GM18873 (cell line): Measurements from ENCODE around the gene GFOD2.
"Not testable (repeated sequence)": the region's sequence is repeated elsewhere in the genome, so short reads cannot be mapped to it uniquely, and the experiment has no call there.

Source experiments
- ATAC-seq: cut with Tn5 transposase; IDR thresholded peaks from one replicate; pipeline ENCODE4 v1.9.1; 2021; ENCODE audit warnings: mild to moderate bottlenecking, moderate library complexity, moderate number of reproducible peaks; ENCODE audit not compliant: unreplicated experiment, low FRiP score

Gene GFOD2, protein sequence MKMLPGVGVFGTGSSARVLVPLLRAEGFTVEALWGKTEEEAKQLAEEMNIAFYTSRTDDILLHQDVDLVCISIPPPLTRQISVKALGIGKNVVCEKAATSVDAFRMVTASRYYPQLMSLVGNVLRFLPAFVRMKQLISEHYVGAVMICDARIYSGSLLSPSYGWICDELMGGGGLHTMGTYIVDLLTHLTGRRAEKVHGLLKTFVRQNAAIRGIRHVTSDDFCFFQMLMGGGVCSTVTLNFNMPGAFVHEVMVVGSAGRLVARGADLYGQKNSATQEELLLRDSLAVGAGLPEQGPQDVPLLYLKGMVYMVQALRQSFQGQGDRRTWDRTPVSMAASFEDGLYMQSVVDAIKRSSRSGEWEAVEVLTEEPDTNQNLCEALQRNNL

GRCh38 chr16:67719048-67719777 is at the start of gene GFOD2:
GFOD2 (minus strand) TSS chr16:67719316; CDS start chr16:67685715, 33,601 bp downstream.
- peak; percentile 76 for ATAC-seq

DNA sequence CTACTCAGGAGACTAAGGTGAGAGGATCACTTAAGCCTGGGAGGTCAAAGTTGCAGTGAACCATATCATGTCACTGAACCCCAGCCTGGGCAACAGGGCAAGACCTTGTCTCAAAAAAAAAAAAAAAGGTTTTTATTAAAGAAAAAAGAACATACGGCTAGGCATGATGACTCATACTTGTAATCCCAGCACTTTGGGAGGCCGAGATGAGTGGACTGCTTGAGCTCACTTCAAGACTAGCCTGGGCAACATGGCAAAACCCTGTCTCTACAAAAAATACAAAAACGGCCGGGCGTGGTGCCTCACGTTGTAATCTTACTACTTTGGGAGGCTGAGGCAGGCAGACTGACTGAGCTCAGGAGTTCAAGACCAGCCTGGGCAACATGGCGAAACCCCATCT is 48.8 kb upstream of the GFOD2 start:
- ATAC-seq: no peak

- no peak for ATAC-seq
Observed at GRCh38 chr16:67766291-67766690, 47.2 kb upstream of the GFOD2 start.

- no peak for ATAC-seq
Observed at GRCh38 chr16:67764158-67764667, 45.1 kb upstream of the GFOD2 start.

DNA sequence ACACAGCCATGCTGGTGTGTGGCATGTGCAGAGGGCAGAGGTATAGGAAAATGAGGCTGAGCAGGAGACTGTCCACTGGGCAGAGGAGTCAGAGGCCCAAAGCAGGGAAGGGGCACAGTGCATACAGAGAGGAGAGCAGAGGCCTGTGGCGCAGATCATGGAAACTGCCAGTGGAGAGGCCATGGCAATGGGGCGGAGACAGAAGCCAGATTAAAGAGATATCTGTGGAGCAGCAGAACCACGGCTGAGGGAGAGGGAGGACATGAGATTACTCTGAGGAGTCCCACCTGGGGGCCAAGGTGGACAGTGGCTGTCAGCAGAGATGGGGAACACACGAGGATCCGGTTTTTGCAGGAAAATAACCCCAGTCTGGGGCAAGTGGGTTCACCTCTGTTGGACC is 44.0 kb upstream of the GFOD2 start:
- no peak for ATAC-seq

- ATAC-seq: no peak
Observed at GRCh38 chr16:67762385-67762784, 43.3 kb upstream of the GFOD2 start.

DNA sequence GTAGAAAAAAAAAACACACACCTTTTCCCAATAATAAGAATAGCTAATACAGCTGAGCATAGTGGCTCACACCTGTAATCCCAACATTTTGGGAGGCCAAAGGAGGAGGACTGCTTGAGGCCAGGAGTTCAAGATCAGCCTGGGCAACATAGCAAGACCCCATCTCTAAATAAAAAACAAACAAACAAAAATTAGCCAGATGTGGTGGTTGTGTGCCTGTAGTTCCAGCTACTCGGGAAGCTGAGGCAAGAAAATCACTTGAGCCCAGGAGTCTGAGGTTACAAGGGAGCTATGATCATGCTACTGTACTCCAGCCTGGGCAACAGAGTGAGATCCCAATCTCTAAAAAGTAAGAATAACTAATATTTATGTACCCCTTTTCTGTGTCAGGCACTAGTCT is 42.8 kb upstream of the GFOD2 start:
- no peak for ATAC-seq

GRCh38 chr16:67760956-67761230 is 41.8 kb upstream of the GFOD2 start:
- no peak for ATAC-seq

- no peak for ATAC-seq
Observed at GRCh38 chr16:67760206-67760955, 41.3 kb upstream of the GFOD2 start.

GRCh38 chr16:67758966-67759365 is 39.9 kb upstream of the GFOD2 start:
- ATAC-seq: no peak

- no peak for ATAC-seq
Observed at GRCh38 chr16:67758006-67758405, 38.9 kb upstream of the GFOD2 start.

- ATAC-seq: no peak
Observed at GRCh38 chr16:67752641-67753040, 33.5 kb upstream of the GFOD2 start.

GRCh38 chr16:67751331-67751730 is 32.2 kb upstream of the GFOD2 start:
- not testable (repeated sequence) for ATAC-seq

- ATAC-seq: peak; percentile 58
Observed at GRCh38 chr16:67750466-67750865, 31.4 kb upstream of the GFOD2 start.

- ATAC-seq: no peak
Observed at GRCh38 chr16:67749436-67750078, 30.4 kb upstream of the GFOD2 start.

GRCh38 chr16:67748834-67749233 is 29.7 kb upstream of the GFOD2 start:
- ATAC-seq: no peak

GRCh38 chr16:67746846-67747245 is 27.7 kb upstream of the GFOD2 start:
- no peak for ATAC-seq

DNA sequence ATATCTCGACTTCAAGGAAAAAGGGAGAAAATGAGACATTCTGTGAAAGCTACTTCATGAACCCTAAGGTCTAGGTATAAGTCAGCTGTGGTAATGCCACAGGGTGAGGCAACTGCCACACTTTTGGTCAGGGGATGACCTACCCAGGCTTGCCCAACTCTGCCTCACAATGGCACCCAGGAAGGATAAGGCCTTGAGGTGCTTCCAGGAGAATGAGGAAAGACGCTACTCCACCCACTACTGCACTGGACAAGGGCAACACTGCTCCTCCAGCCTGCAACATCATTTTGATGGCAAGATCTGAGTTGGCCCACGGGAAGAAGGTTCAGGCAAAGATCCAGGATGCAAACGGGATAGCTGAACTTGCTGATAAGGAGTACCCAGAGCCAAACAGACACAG is 22.0 kb upstream of the GFOD2 start:
- ATAC-seq: no peak

DNA sequence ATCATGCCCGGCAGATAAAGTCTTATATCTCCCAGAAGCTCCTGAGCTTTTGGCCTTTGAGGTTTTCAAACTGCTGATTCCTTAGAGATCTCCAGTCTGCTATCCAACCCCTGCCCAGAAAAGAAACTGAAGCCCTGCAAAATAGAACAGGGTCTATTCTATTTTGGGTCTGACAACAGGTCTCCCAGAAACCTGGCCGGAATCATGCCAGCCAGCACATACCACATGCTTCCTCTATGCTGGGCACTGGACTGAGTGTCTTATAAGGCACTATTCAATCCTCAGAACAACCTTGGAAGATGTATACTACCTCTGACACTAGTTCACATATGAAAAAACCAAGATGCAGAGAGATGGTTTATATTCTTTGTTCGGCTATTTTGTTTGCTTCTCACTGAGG is 21.3 kb upstream of the GFOD2 start:
- ATAC-seq: no peak

- ATAC-seq: no peak
Observed at GRCh38 chr16:67736858-67737257, 17.7 kb upstream of the GFOD2 start.

DNA sequence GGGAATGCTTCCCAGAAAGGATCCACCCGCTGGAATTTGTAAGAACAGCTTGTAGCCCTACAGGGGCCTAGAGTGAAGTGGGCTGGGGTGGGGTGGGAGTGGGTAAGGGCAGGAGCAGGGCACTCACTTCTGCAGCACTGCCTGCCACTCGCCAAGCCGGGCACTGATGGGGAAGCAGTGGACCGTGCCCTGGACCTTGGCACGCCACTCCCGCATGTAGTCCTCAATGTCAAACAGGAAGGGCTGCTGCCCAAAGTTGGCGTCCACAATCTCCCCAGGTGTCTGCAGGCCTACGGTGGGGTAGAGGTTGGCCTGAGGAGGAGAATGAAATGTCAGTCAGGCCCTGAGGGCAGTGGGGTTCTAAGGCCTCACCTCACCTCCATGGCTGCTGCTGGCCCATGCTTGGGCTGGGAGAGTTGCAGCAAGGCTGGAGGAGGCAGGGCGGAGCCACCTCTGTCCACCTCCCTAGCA is 15.7 kb upstream of the GFOD2 start:
- no peak for ATAC-seq
